ENCODE data around the gene NFKBIE. TPM values are rescaled to one million over a fixed set of nuclear protein-coding genes. Genes with fewer than 3 reads are reported as not detected.

The NFKBIE gene
- total and polyA plus RNA-seq, 9 of the 15 experiments (the other 6 are each of a cell fraction or from before 2014, with no cell fraction given) = 2.1 to 16.4 (median 11.7) TPM

- TF ChIP-seq L3MBTL2 (IDR thresholded peaks at IDR 0.05) (peak; percentile 94), TCF7L2 (IDR thresholded peaks at IDR 0.05; ENCODE audit: low read depth, low read length) (no peak), NEUROD1 (IDR thresholded peaks at IDR 0.05; ENCODE audit: borderline replicate concordance, low read depth, low read length, partially characterized antibody) (peak; percentile 27), DMBX1 (CRISPR knock-in tag; IDR thresholded peaks at IDR 0.05; ENCODE audit: borderline replicate concordance) (no peak), ZBTB8A (IDR thresholded peaks at IDR 0.05; ENCODE audit: partially characterized antibody) (no peak), UBTF (IDR thresholded peaks at IDR 0.05; ENCODE audit: borderline replicate concordance in 1 of 2, low read depth in 2 of 2, low read length in 2 of 2) (peak; percentile 72 to 83; a peak in 3 of 4 replicates), PHB (CRISPR knock-in tag; IDR thresholded peaks at IDR 0.05) (no peak), RB1 (IDR thresholded peaks at IDR 0.05; ENCODE audit: low read depth) (peak; percentile 74; the same call in 1 of the 2 replicates), ZNF316 (IDR thresholded peaks at IDR 0.05) (no peak), POLR2A (conservative IDR thresholded peaks at IDR 0.05) (peak; percentile 74), ZNF121 (CRISPR knock-in tag; conservative IDR thresholded peaks at IDR 0.05) (no peak), RBM25 (IDR thresholded peaks at IDR 0.05; ENCODE audit: low read depth, low read length, severe bottlenecking) (no peak), E4F1 (CRISPR knock-in tag; IDR thresholded peaks at IDR 0.05; ENCODE audit: borderline replicate concordance) (no peak), YY1 (IDR thresholded peaks at IDR 0.05; ENCODE audit: borderline replicate concordance in 1 of 3, control insufficient read depth in 1 of 3, extremely low read depth in 1 of 3, insufficient read depth in 3 of 3, insufficient read length in 1 of 3, insufficient replicate concordance in 2 of 3, low read depth in 1 of 3, low read length in 2 of 3) (peak in 2 of 3 experiments; percentile 23 to 39), HLTF (IDR thresholded peaks at IDR 0.05) (no peak), NFXL1 (CRISPR knock-in tag; IDR thresholded peaks at IDR 0.05) (no peak), NRF1 (conservative IDR thresholded peaks at IDR 0.05 in 1 of 2, IDR thresholded peaks at IDR 0.05 in 1 of 2) (peak; percentile 77 to 79), RBFOX2 (IDR thresholded peaks at IDR 0.05; ENCODE audit: low read depth, low read length) (peak; percentile 90)
- TF ChIP-seq, protein P1, sequence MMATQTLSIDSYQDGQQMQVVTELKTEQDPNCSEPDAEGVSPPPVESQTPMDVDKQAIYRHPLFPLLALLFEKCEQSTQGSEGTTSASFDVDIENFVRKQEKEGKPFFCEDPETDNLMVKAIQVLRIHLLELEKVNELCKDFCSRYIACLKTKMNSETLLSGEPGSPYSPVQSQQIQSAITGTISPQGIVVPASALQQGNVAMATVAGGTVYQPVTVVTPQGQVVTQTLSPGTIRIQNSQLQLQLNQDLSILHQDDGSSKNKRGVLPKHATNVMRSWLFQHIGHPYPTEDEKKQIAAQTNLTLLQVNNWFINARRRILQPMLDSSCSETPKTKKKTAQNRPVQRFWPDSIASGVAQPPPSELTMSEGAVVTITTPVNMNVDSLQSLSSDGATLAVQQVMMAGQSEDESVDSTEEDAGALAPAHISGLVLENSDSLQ (IDR thresholded peaks at IDR 0.05) = no peak
- TF ChIP-seq, protein P2, sequence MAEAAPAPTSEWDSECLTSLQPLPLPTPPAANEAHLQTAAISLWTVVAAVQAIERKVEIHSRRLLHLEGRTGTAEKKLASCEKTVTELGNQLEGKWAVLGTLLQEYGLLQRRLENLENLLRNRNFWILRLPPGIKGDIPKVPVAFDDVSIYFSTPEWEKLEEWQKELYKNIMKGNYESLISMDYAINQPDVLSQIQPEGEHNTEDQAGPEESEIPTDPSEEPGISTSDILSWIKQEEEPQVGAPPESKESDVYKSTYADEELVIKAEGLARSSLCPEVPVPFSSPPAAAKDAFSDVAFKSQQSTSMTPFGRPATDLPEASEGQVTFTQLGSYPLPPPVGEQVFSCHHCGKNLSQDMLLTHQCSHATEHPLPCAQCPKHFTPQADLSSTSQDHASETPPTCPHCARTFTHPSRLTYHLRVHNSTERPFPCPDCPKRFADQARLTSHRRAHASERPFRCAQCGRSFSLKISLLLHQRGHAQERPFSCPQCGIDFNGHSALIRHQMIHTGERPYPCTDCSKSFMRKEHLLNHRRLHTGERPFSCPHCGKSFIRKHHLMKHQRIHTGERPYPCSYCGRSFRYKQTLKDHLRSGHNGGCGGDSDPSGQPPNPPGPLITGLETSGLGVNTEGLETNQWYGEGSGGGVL (CRISPR knock-in tag; IDR thresholded peaks at IDR 0.05) = no peak
Observed at GRCh38 chr6:44219053-44219814, 46.1 kb downstream of the NFKBIE start (continued).
